HG02885 (cell line): ENCODE results near the gene ITGB6.

Experiments
- ATAC-seq: cut with Tn5 transposase; IDR thresholded peaks from one replicate; pipeline ENCODE4 v1.9.1; 2021; ENCODE audit warnings: mild to moderate bottlenecking; ENCODE audit not compliant: unreplicated experiment, poor library complexity

The ITGB6 gene

DNA sequence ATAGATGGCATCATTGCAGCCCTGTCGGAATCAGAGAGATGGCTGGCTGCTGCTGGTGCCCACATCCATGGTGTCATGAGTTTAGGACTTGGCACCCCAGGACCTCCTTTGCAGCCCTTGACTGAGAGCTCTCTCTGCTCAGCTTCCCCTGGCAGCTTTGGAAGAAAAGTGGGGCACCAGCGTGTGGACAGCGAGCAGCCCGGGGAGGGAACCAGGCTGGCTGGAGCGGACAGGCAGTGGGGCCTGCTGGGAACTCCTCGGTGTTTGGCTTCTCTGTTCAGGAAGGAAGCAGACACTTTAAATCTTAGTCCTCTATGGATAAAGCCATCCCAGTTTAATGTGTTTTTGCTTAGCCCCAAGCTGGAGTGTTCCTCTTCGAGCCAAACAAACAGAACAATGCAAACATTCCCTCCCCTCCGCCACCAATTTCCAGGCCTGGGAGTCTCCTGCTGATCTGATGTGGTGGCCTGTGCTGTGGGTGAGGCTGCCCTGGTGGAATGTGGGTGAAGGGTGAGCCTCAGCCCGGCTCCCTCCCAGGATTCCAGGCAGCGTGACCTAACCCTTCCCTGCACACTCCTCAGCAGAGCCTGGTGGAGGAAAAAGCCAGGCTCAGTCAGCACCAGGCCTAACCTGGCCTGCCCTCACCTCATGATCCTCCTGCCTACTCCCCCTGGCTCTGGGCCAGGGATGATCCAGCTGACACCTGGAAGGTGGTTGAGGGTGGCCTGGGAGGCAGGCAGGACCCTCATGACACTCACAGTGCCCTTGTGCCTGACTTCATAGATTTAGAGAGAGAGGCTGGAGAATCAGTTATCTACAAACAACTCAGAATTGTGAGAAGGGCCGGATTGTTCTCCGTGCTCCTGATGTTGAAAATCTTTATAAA, 21.6 kb upstream of the ITGB6 start:
- no peak for ATAC-seq

DNA sequence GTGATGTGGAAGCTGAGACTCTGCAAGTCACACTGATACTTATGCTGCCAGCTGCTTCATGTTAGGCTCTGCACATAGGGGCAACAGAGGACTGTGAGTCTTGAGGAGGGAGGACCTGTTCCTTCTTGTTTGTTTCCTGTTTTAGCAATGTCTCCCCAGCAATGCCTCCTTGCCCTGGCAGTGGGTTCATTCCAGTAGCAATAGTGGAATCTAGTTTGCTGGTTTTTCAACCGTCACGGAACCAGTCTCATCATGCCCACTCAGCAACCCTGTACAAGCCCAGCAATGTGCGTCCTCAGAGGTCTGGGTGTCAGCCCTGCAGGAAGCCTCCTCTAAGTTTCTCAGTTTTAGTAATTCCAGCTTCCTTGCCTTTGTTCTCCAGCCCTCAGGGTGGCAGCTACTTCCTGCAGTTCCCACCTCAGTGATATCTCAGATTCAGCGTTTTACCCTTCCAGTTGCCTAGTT, 20.5 kb upstream of the ITGB6 start:
- no peak for ATAC-seq

DNA sequence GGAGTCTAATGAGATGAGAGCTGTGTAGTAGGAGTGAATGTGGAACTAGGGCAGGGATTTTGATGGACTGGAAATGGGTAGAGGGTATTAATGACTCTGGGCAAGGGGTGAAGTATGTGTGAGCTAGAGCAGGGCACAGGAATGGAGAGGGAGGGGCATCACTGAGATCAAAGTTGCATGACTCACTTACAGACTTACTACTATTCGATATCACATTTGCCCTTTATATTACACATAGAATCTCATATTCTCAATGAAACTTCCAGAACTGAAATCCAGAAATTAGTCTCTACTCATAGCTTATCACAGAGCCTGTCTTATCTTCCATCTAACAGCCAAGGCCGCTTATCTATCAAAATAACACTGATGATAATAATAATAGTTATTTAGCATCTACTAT, 20.0 kb upstream of the ITGB6 start:
- ATAC-seq: no peak

DNA sequence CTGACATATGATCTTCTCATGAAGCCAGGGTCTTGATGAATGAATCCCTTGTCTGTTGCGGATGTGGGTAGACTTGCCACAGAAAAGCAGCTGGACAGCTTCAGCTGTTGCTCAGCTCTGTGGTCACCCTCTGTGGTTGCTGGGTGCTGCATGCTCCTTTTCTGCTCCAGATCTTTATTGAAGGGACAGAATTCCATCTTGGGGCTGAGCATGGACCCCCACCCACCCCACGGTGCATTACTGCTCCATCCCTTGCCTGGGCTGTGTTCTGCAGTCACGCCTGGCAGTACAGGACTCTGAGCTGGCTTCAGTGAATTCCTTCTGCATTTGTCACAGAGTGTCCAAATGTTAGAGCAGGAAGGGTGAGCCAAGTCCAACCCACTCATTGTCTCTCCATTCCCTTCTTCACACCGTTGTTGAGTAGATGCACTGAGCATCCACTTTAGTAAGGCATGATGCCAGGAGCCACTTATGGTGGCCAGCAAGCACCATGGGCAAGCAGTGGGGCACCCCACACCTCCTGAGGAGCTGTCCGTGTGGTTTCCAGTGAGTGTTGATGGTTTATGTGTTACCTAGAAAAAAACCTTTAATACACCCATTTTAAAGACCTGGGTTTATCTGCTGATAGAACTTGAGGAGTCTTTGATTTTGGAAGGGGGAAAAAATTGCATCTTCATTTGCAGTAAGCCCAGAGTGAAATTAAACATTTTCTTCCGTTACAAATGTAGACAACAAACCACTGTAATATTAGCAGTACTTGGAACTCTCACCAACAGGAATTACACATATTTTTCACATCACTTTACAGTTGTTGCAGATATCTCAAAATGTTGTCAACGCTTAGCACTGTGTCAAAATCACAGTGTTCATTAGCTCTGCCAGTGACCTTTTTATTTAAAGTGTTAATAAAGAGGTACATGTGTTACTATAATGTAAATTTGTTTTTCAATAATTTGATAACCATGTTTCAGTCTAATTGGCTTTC, 14.7 kb upstream of the ITGB6 start:
- ATAC-seq: no peak

DNA sequence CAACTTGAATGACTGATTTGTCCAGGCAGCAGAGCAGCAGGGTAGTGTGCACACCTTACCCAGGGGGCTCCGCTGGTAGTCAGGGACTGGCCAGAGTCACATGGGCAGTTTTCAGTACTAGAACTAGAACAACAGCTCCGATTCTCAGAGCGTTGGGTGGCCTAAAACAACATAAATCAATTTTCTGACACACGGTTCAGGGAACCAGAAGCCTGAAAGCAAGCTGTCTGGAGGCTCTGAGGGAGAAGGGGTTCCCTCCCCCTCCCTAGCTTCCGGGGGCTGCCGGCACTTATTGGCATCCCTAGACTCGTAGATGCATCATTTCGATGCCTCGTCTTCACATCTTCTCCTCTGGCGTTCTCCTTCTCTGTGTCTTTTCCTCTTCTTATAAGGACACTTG, 13.4 kb upstream of the ITGB6 start:
- ATAC-seq: no peak

DNA sequence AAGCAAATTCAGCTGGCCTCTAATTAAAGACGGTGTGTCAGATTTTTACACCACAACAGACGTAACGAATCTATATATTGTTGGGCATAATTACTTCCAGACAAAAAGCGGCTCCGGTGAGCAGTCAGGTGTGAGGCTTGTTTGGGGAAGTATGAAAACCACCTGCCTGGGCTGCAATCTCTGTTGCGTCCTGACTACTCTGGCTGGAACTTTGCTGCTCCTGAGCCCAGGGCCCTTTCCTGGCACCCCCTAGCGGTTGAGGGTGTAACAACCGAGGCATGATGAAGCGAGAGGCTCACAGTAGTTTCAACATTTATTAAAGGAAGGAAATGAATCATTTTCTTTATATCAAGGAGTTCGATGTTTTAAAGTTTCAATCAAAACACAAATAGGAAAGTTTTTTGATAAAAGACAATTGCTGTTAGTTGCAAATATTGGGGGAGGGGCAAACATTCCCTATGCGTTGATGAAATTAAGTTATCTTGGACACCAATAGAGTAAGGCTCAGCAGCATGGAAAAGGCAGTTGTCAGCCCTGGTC, 10.6 kb upstream of the ITGB6 start:
- peak; percentile 96 for ATAC-seq

DNA sequence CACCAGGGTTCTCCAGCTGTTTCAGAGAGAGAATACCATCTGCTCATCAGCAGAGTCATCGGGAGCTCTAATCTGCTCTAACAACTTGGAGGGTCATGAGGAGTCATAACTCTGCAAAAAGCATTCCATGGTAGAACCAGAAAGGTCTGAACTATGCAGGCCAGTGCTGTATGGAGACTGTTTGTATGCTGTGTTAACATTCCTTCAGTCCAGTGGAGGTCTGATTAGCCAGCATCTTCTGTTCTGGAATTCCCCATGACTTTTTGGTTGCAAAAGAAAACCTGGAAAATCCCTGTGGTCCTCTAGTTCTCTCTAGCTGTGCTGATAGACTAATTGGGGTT, 9.4 kb upstream of the ITGB6 start:
- ATAC-seq: no peak

DNA sequence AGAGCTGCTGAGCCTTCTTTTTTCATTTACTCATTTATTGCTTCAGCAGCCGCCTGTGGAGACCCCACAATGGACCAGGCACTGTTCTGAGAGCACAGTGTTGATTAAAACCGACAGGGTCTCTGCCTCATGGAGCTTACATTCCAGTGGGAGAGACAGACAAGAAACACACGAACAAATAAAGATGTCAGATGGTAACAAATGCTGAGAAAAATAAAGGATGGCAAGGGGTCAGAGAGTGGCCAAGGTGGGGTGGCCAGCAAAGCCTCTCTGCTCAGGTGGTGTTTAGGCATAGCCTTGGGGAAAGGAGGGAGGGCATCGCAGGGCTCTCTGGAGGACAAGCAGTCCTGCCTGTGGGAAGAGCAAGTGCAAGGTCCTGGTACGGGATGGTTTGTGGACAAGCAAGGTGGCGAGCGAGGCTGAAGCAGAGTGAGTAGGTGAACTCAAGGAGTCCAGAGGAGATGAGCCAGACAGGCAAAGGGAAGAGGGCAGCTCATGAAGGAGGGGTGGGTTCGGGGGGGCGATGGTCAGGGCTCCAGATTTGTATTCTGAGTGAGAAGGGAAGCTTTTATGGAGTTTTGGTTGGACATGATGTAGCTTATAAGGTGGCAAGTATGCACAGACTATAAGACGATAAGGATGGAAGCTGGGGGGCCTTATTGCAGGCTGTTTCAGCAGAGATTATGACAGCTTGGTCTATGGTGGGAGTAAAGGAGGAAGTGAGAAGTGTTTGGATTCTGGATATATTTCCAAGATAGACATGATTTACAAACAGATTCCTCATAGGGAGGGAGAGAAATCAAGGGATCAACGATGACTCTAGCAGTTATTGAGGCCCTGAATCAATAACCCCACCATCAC, 8.8 kb upstream of the ITGB6 start:
- ATAC-seq: no peak

DNA sequence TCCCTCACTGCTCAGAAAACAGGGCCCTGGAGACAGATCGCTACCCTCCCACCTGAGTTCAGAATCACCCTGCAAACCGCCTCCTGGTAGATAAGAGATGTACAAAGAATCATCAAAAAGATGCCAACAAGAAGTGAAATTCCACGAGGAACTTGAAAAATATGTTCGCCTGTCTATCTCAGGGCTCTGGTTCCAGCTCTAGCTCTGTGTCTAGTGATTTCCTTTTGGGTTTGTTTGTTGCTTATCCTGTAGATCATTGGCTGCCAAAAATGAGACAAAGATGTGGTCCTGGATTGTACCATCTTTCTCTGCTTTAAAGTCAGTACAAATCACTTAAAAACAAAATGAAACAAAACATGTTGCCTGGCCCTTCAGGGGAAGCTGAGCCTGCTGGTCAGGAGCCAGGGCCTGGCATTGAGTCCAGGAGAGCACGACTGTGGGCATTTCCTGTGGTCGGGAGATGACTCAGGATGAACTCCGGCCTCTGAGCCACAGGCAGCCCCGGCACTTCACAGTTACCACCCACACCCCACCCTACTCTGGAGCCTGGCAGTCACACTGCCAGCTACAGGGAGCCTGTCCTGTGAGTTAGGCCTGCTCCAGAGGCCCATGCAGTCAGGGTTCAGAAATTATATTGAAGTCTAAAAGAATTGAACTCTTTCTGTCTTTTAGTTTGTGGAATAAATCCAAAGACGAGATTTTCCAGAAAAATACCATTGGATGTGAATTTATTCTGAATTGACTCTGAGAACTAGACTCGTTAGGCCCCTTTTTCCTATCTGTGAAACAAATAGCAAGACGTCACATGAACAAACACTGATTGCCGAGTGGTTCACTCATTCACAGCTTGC, 8.0 kb upstream of the ITGB6 start:
- ATAC-seq: no peak

- ATAC-seq: no peak
Observed at GRCh38 chr2:160207271-160207670, 7.2 kb upstream of the ITGB6 start.

DNA sequence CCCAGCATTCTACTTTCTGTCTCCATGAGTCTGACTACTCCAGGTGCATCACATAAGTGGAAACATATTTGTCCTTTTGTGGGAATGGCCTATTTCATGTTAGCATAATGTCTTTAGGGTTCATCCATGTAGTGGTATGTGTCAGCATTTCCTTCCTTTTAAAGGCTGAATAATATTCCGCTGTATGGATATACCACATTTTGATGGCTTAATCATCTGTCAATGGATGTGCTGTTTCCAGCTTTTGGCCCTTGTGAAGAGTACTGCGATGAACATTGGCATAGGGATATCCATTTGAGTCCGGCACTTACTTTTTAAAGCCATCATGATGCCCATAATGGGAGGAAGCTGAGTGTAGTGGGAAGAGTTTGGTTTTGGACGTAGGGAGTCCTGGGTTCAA, 6.4 kb upstream of the ITGB6 start:
- no peak for ATAC-seq

DNA sequence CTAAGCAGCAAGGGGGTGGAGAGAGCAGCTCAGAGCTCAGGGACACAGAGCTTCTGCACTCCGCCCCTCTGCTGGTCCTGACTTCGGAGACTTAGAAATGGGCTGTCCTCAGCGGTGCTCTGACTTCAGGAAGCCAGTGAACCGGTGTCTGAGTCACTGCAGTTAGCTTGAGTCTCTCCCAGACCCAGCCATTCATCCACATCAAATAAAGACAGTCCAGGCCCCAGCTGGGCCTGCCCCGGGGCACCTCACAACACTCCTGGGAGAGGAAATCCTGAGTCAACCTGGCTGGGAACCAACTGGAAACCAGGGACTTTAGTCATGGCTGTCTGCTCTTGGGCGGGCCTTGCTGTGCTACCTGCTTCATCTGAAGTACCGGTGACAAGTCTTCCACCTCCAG, 5.4 kb upstream of the ITGB6 start:
- no peak for ATAC-seq

- ATAC-seq: no peak
Observed at GRCh38 chr2:160203422-160203821, 3.4 kb upstream of the ITGB6 start.

DNA sequence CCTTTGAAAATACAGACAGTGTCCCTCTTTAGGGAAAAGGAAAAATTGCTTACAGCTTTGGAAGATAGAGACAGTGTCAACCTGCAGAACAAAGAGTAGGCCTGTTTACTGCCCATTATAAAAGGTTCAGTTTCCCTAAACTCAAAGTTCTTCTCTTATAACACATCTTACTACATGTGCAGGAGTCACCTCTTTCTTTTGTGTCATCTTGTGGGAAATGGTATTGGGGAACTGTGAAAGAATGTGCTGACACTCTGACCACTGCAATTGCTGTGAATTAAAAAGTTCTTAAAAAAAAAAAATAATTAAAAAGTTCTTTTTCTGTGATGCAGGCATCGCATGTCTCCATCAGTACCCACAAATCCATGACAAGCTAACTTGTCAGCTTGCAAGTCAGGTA, 2.9 kb upstream of the ITGB6 start:
- no peak for ATAC-seq

- ATAC-seq: peak; percentile 51
Observed at GRCh38 chr2:160201849-160202539, 1.9 kb upstream of the ITGB6 start.

GRCh38 chr2:160200921-160201320, 849 bp upstream of the ITGB6 start:
- no peak for ATAC-seq

DNA sequence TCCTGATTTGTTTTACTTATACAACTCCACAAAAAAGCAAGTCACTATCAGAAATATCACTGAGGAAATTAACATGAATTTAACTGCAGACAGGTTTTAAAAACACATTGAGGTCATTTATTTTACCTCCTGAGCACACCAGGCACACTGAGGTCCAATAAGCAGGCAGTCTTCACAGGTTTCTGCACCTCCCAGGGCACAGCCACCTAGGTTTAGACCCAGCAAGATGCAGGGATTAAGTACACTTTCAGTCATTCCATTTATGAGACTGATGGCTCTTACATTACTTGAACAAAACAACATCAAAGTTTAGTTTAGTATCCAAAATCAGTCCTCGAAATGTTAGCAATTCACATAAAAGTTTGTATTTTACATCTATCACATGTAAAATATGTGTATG, 1.0 kb downstream of the ITGB6 start:
- ATAC-seq: no peak

GRCh38 chr2:160197587-160197986, 2.5 kb downstream of the ITGB6 start:
- no peak for ATAC-seq

- ATAC-seq: no peak
Observed at GRCh38 chr2:160194946-160195345, 5.1 kb downstream of the ITGB6 start.
